Measurements from ENCODE around the gene ITPK1. TPM values are rescaled to one million over a fixed set of nuclear protein-coding genes. Genes with fewer than 3 reads are reported as not detected.

ITPK1 gene
- polyA plus RNA-seq, 12 donors = 12.7 to 49.1 (median 17.5) TPM; not detected in 1

DNA sequence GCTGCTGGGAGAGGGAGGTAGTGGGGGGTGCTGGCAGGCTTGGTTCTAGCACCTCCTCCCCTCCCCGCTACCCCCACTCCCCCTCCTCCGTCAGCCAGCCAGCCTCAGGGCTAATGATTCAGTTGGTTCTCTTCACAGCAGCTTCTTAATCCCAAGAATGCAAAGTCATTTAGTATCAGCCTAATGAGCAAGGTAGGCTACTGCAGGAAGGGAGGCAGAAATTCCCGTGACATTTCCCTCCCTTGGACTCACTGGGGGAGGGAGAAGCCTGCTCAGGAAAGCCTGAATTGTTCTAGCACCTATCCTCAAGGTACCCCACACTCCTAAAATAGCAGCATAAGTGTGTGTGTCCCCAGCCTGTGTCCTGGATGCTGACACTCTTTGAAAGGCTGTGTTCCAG is 29.8 kb downstream of the ITPK1 start:
- no peak for DNase-seq

DNA sequence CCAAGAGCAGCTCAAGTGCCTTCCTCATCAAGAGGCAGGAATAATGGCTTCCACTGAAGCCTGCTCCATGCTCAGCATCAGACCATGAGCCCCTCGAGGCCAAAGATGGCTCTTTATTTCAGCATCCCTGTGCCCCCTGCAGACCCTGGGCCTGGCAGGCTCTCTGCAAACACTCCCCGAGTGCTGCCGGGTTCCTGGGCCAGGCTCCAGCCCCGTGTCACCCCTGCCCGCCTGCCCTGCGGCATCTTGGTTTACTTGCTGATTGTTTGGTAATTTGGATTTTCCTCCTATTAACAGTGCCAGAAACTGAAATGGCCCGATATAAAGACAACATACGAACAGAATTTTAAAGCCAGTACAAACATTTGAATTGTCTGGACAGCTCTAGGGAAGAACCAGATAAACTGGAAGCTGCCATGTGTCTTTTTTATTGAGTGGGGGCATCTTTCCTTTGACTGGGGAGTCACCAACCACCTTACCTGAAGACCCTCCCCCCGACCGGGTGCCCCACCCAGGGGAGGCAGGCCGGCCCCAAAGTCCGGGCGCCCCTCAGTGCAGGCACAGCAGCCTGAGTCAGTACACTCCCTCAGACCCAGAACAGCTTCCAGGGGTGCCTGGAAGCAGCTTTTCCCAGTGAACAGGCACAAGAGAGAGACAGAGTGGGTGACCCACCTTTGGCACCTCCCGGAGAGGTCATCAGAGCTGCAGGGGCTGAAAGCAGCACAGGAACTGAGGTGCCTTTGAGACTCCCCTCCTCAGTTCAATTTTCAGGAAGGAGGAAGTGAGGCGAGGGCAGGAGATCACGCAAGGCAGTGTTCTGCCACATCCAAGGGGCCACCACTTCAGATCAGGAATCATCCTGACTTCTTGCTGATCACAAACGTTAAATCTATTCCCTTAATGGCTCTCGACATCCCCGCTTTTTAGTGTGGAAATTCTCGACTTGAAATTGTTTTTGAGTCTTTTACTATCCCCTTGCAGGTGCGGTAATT is 30.6 kb downstream of the ITPK1 start:
- DNase-seq = no peak

DNA sequence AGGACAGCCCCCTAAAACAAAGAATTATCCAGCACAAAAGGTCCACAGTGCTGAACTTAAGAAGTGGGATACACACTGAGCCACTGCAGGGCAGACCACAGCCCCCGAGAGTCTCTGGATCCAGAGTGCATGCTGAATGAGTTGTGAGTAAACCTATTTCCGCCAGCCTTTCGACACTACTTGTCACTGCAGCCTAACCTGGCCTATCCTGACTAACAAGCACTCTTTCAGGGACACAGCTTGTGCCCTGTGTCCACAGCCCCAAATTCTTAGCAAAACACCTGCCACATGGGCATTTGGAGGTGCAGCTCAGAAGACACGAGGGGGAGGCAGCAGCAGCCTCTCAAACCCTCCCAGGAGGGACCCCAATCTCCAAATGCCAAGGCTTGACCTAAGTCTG is 31.3 kb downstream of the ITPK1 start:
- DNase-seq = no peak

DNA sequence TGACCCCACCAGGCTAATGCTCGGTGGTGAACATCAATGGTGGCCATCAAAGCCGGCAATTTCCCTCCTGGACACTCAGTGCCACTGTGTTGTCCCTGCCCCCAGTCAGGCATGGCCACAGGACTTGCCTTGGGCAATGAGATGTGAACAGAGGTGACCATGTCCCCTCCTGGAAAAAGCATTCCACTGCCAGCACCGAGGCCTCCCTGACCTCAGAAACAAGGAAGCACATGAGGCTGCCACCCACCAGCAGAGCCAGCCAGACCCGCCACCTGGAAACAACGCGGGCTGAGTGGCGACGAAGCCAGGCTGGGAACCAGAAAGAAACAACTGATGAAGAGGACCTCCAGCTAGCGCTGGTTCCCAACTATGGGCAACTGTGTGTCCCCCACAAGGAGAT is 31.8 kb downstream of the ITPK1 start:
- no peak for DNase-seq

DNA sequence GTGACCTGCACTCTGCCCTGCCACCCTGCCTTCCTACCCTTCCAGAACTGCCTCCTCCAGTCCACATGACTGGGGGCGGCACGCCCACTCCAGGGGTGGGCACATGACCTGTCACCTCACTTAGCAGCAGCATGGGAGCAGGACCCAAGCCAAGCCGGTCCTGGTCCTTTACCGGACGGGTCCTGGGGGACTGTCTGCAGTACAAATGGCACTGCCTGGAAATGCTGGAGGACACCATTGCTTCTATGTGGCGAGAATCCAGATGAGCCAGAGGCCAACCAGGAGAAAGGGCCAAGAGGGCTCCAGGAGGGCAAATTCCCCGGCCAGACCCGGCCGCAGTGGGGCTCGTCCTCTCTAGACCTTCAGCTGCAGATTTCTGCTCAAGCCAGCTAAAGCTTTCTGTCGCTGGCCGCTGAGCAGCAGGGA is 33.1 kb downstream of the ITPK1 start:
- no peak for DNase-seq

DNA sequence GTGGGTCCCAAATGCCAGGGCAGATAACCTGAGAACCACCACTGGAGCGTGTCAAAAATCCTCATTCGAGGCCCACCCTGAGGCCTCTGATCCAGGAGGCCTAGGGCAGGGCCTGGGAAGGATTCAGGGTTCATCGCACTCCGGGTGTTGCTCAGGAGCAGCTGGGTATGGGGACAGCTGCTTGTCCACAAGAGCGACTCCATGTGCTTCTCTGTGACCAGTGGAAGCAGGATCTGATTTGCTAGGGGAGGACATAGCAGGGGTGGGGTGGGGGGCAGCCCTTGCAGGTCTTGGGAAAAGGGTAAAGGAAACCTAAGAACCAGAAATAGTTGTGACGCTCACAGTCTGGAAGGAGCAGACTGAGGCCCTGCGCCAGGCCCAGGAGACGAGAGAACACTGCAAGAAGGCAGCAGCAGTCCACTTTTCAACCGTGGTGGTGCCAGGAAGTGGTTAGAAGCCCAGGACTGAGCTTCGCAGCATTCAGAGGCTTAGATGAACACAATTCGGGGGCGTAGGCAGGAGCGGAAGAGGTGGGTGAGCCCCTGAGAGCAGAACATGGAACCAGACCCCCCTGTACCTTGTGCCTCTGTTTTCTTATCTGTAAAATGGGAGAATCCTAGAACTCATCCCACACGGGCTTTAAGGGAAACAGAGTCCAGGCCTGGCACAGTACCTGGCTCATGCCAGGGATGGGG is 33.7 kb downstream of the ITPK1 start:
- no peak for DNase-seq

DNA sequence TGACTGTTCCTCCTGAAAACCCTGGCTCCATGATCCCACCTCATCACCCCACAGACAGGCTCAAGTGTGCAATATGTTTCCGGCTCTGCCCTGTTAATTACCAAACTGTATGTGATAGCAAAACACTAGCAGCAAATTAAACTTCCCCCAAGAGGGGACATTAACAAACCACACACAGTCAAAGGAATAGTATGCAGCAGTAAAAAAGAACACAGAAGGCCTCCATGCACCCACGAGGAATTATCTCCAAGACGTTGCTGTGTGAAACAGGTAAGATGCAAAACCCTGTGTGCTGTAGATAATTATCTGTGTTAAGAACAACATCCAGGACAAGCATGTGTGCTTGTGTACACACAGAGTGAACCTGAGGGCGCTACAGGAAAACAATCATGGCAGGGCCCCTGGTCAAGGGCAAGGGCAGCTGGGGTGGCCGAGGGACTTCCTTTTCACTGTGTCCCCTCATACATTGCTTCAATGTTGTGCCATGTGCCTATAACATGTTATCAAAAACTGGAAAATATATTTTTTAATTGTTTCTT is 35.8 kb downstream of the ITPK1 start:
- no peak for DNase-seq

DNA sequence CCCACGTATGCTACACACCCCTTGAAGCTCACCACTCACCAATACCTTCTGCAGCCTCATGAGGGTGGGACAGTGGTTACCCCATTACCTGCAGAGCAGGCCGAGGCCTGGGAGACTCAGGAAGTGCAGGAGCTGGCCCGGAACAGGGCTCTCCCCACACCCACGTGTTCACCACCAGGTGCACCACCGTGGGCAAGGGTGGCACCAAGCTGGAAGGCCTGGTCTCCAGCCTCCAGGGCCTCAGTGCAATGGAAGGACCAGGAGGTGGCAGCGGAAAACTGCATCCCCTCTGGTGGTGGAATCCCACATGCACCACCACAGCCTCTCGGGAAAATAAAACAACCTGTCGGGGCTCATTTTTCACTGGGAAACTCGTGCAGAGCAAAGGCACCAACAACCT is 36.4 kb downstream of the ITPK1 start:
- no peak for DNase-seq

DNA sequence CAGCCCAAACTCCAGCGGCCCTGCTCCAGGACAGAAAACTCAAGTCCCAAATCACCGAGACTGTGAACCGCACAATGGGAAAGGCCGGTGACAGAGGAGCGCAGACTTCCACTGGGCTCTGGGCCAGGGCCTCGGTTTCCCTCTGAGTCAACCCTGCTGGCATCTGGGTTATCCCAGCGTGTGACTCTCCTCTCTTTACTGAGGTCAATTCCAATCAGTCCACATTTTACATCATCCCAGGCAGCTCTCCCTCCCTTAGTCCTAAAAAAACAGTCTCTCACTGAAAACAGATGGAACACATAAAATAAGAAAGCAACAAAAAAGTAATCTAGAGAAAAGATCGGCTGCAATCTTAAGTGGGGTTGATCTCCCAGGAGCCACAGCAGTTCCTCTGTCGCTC is 36.9 kb downstream of the ITPK1 start:
- no peak for DNase-seq

DNA sequence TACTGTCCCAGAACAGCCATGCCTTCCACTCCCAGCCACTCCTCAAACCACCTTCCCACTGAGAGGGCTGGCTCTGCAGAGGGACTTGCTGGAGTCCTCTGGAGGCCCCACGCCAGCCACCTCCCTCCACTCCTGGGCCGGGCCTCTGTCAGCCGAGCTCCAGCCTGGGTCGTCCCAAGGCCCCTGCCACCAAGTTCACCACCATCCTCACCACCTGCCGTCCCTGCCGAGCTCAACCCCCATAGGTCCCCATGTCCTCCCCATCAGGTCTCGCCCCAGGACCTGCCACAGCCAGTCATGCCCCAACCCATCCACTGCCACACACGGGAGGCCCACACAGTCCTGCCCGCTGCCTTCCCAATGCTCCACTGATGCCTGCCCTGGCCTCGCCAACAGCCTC is 39.0 kb downstream of the ITPK1 start:
- DNase-seq = no peak

DNA sequence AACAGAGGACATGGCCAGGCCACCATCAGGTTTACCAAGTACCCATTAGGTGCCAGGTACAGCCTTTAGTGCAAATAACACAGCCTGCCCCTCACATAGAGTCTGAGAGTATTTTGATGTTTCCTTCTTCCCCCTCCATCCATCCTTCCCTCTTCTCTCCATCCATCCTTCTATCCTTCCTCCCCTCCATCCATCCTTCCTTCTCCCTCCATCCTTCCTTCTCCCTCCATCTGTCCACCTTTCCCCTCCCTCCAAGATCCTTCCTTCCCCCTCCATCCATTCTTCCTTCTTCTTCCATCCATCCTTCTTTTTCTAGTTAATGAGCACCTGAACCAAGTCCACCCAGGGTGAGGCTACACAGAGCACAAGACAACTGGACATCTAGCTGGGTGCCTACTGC is 39.8 kb downstream of the ITPK1 start:
- DNase-seq = no peak

DNA sequence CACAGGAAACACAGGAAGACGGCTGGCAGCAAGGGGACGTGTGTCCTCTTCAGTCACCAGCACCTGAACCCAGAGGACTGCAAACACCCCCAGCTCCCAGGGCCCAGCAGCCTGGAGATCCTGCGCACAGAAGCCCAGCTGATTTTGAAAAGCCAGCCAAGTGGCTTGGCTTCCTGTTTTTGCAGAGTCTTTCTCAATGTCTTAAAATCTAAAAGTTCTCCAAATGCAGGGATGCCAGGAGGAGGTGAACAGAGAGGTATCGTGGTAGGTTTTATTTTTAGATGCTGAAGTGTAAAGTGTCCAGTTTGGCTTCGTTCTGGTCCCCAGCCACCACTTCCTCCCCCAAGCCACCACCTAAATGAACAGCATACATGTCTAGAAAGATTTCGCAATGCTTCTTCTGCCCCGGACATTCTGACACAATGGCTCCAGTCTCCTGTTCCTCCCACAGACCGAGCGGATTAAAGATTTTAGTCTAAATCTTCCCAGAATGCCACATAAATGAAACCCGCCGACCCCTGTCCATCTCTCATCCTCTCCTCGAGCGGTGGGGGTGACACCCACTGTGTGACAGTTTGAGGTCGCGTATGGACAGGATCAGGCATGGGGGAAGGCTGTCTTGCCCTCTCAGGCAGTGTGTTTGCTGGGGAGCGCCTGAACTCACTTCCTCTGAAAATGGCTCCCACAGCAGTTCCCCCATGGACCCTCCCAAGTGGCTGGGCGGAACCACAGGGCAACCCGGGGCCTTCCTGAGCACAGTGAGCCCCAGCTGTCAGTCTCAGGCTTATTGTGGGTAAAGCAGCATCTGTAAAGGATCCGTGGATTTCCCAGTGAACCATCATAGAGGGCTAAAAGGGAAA is 41.6 kb downstream of the ITPK1 start:
- no peak for DNase-seq

DNA sequence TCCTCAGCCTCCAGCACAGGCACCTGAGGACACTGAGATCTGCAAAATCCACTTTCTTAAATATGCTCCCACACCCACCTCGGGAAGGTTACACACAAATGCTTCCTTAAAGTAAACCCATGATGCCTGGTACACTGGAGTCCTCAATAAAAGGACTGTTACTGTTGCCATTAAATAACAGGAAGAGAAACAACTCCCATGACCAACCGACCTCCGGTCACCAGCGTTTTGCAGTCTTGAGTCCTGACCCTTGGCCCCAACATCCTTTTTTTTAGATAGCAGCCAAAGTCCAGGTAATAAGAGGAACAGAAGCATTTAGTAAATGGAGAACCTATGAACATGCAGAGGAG is 42.4 kb downstream of the ITPK1 start:
- DNase-seq = no peak

DNA sequence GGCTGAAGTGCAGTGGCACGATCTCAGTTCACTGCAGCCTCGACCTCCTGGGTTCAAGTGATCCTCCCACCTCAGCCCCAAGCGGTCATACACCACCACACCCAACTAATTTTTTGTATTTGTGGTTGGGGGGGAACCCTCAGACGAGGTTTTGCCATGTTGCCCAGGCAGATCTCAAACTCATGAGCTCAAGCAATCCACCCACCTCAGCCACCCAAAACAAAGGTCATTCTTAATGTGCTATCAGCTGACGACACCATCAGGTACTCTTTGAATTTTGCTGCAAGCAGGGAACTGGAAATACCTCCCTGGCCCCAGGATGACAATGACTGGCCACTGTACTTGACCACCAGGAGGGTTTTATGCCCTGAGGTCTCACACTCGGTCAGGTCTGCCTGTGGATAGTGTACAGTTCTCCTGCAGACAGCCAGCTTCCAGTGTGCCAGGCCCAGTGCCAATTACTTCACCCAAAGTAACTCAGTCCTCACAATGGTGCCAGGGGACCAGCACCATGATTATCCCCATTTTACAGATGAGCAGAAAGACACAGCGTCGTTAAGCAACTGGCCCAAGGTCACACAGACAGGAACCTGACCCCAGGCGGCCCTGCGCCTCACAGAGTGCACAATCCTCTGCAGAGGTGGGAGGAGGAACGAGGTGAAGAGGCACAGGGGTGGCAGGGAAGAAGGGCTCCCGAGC is 42.9 kb downstream of the ITPK1 start:
- no peak for DNase-seq

DNA sequence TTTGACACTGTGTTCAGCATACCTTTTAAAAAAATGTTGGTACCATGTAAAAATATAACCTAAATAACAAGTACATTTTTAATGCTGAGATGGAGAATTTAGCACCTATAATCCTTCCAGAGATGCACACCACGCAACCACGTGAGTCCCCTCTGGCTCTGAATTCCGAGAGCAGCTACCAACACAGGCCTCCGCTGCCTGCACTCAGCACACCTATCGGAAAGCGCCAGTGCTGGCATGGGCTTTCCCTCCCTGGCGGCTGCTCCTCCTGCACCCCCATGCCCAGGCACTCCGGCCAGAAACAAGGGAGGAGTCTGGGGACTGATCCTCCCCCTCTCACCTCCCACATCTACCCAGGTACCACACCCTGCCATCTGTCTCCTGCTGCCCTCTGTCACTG is 47.0 kb downstream of the ITPK1 start:
- no peak for DNase-seq

DNA sequence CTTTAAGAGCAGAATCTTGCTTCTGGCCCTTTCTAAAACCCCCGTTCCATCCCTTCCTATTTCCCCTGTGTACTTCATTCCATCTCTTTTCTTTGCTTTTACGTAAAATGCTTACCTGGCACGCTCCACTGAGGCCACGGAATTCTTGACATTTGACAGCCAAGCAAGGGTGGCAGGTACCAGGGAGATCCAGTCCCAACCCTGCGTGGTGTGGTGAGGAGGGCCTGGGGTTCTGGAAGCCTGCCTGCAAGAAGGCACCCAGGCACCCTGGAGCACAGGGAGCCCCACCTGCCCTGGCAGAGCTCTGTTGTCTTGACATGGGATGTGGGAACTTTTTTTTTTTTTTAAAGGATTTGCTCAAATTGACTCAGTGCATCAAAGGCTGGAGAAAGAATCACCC is 48.6 kb downstream of the ITPK1 start:
- DNase-seq = no peak

DNA sequence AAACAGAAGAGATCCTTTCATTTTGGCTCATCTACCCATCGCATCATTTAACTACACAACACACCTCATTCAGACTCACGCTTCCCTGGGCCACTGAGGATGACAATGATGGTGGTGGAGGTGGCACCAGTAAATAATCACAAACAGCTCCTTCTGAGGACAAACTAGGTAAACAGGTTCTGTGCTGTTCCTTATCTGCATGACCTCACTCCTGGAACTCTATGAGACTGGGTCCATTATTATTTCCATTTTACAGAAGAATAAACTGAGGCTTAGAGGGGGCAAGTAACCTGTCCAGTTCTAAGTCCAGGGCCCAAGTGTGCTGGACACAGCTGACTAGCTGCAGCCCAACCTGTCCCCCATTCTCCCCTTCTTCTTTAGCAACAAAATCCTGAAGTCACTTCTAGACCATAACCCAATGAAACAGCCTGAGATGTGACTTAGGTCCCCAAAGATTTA is 50.4 kb downstream of the ITPK1 start:
- no peak for DNase-seq

DNA sequence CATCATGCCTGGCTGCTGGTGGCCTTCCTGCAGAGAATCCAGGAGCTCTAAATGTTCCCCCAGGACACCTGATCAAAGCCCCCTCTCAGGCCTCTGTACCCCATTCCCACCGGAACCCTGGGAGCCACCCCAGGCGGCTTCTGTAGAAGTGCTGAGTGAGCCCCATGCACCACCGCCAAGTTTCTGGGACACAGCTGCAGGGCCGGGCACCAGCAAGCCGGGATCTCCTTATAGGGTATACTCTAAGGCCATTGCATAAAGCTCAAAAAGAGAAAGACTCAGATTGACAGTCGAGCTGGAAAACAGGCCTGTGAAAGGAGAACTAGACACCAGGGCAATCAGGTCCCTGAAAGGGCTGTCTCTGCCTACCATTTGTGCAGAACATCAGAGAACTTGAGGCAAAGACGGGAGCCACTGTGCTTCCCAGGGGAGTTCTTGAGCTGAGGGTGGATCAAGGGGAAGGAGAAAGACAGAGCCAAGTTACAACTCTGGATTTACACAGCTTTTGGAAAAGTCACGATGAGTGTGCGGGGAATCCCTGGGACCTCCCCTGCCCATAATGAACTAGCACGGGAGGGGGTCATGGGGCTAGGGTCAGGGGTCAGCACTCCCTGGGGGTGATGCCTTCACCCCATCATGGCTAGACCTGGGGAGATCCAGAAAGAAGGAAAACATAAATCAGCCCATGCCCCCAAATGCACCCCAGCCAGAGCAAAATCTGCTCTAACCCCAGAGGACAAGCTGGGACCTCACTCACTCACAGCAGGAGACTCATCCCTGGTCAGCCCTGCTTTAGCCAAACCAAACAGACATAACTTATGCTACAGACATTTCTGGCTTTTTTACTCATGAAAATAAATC is 51.1 kb downstream of the ITPK1 start:
- DNase-seq = no peak

DNA sequence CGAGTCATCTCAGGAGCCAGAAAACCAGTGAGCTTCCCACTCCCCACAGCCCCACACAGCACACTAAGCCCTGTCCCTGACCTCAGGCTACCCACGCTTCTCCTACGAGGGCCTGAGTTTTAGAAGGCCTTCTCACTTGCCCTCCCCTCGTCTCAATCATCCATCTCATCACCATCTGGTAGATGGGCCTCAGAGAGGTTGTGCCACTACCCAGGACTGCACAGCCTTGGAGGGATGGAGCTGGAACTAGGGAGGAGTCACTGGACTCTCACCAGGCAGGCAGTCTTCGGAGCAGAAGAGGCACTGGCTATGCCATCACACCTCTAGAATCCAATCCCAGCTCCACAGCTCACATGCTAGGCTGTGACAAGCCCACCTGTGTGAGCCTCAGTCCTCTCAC is 52.3 kb downstream of the ITPK1 start:
- DNase-seq = no peak

DNA sequence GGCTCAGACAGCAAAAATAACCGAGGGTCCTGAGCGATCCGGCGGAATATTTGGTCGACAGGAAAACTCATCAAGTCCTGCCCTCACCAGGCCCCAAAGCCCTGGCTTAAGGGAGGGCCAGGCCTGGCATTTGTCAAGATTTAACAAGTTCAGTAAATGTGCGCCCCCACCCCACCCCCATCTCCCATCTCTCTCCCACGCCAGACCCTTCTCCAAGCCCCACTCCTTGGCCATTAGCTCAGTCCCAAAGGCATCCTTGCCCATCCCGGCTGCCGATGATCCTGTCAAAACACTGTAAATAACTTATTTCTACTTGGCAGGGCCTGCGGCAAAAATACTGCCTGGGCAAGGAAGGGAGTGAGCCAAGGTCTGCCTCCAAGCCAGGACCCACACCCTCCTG is 52.8 kb downstream of the ITPK1 start:
- DNase-seq = no peak
